ENCODE results near the gene OAS2.
A peak's percentile ranks its signal among the peaks of the same experiment; 100 is the strongest.

OAS2 gene

DNA sequence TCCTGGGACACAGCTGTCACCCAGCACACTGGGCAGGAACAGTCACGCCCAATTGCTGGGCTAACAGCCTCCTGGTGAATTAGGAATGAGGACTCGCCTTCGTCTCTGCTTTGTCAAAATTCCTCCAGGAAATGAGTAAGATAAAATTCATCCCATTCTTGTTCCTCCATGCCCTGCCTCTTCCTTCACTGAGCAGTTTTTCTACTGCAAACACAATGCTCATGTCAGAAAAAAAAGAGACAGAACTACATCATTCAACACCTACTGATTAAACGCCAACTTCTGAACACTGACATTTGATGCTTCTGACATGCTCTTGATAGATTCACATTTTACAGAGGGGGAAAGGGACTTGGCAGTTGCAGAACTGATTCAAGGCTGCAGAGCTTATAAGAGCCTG is 40.7 kb downstream of the OAS2 start:
- FAIRE-seq (no peak), DNase-seq (ENCODE audit: low spot score) (no peak)

DNA sequence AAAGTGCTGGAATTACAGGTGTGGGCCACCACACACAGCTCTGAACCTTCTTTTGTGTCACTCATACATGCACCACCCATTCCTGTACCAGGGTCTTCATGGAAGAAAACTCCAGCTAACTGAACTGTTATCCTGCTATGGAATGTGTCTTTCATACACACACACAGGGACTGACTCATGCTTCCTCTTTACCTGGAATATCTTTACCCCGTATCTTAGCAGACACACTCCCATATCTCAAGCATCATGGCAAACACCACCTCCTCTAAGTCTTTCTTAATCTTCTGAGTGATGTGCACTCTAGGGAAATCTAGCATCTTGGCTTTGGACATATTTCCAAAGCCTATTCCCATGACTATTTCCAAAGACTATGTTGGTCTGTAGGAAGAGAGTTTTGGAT is 43.2 kb downstream of the OAS2 start:
- FAIRE-seq (no peak), DNase-seq (ENCODE audit: low spot score) (no peak)

GRCh38 chr12:113022563-113023297 is 44.4 kb downstream of the OAS2 start:
- FAIRE-seq: no peak
- no peak for DNase-seq (ENCODE audit: low spot score)

GRCh38 chr12:113027726-113028125 is 49.4 kb downstream of the OAS2 start:
- DNase-seq (ENCODE audit: low spot score): no peak
- FAIRE-seq: no peak

DNA sequence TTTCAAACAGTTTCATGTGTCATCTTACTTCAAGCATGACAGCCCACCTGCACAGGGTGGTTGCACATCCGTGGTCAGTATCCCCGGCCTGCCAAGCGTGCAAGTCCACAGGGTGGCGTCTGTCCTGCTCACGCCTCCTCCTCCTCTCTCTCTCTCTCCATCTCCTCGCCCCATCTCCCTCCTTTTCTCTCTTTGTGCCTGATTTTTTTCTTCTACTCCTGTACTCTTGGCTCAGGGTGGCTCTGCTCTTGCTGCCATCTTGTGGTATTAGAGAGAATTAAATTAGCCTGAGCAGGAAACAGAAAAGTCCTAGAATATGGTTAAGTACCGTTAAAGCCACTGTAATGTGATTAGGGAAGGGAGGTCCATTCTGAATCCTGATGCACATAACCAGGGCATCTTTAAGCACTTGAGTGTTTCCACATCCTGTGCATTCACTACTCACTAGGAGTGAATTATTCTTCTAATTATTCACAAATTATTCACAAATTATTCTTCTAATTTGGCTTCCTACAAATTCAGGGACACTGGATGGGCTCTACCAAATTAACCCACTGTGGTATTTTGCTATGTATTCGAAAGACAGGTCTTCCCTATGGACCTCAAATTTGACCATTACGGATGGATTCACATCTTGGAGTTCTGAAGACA is 52.7 kb downstream of the OAS2 start:
- FAIRE-seq (no peak), DNase-seq (ENCODE audit: low spot score) (peak; percentile 39)

DNA sequence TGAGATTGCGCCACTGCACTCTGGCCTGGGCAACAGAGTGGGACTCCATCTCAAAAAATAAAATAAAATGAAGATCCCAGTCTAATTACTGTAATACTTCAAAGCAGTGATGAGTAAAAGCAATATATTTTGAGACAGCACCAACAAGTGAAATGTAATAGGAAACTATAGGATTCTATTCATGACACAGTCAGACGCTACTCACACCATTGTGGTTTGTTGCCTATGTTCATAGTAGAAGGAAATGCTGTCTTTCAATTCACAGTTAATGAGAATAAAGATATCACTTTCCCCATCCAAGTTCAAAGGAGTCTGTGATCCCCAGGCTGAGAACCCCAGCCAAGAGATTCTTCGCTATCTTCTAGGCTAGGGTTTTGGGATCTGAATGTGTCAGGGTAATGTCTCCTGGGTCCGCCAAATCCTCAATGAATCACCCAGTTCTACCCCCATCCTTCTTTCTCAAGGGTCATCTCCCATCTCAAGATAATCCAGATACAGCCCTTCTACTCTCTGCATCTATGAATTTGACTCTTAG is 61.7 kb downstream of the OAS2 start:
- FAIRE-seq (no peak), DNase-seq (ENCODE audit: low spot score) (no peak)

GRCh38 chr12:113040722-113041171 is 62.4 kb downstream of the OAS2 start:
- DNase-seq (ENCODE audit: low spot score): peak; percentile 64
- peak; percentile 67 for FAIRE-seq

DNA sequence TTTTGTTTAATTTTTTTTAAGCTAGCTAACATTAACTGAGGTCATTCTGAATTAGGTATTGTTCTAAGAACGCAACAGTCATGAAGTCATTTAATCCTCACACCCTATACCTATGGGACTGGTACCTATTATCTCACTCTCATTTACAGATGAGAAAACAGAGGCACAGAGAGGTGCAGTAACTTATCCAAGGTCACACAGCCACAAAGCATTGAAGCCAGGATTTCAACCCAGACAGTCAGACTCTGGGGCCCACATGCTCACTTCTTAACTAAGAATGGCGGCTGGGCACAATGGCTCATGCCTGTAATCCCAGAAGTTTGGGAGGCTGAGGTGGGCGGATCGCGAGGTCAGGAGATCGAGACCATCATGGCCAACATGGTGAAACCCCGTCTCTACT is 63.2 kb downstream of the OAS2 start:
- DNase-seq (ENCODE audit: low spot score): no peak
- FAIRE-seq: no peak

- FAIRE-seq: no peak
- DNase-seq (ENCODE audit: low spot score): no peak
Observed at GRCh38 chr12:113043240-113043639, 64.9 kb downstream of the OAS2 start.

- no peak for DNase-seq (ENCODE audit: low spot score)
- no peak for FAIRE-seq
Observed at GRCh38 chr12:113044516-113044915, 66.2 kb downstream of the OAS2 start.

GRCh38 chr12:113048716-113049127 is 70.4 kb downstream of the OAS2 start:
- DNase-seq (ENCODE audit: low spot score) (peak; percentile 42), FAIRE-seq (no peak)

GRCh38 chr12:113049976-113050742 is 71.8 kb downstream of the OAS2 start:
- DNase-seq (ENCODE audit: low spot score): peak; percentile 64

GRCh38 chr12:113050795-113051194 is 72.5 kb downstream of the OAS2 start:
- DNase-seq (ENCODE audit: low spot score) (no peak), FAIRE-seq (no peak)

More at GRCh38 chr12:113049976-113050742, 71.8 kb downstream of the OAS2 start:
- no peak for FAIRE-seq

GRCh38 chr12:113051759-113052158 is 73.4 kb downstream of the OAS2 start:
- FAIRE-seq (no peak), DNase-seq (ENCODE audit: low spot score) (no peak)

GRCh38 chr12:113052326-113052725 is 74.0 kb downstream of the OAS2 start:
- DNase-seq (ENCODE audit: low spot score): no peak
- no peak for FAIRE-seq

GRCh38 chr12:113054948-113055486 is 76.7 kb downstream of the OAS2 start:
- DNase-seq (ENCODE audit: low spot score): no peak
- no peak for FAIRE-seq

- no peak for FAIRE-seq
- no peak for DNase-seq (ENCODE audit: low spot score)
Observed at GRCh38 chr12:113055594-113056380, 77.5 kb downstream of the OAS2 start.

DNA sequence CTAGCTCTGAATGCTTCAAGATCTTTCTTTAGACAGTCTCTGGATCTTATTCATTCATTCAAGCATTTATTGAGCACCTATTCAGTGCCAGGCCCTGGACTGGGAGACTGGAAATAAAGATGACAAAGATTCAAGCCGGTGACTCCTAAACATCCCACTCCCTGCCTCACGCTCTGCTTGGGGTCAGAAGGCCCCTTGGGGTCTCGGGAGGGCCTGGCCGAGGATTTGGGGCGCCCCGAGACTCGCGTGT is 78.0 kb downstream of the OAS2 start:
- no peak for FAIRE-seq

DNA sequence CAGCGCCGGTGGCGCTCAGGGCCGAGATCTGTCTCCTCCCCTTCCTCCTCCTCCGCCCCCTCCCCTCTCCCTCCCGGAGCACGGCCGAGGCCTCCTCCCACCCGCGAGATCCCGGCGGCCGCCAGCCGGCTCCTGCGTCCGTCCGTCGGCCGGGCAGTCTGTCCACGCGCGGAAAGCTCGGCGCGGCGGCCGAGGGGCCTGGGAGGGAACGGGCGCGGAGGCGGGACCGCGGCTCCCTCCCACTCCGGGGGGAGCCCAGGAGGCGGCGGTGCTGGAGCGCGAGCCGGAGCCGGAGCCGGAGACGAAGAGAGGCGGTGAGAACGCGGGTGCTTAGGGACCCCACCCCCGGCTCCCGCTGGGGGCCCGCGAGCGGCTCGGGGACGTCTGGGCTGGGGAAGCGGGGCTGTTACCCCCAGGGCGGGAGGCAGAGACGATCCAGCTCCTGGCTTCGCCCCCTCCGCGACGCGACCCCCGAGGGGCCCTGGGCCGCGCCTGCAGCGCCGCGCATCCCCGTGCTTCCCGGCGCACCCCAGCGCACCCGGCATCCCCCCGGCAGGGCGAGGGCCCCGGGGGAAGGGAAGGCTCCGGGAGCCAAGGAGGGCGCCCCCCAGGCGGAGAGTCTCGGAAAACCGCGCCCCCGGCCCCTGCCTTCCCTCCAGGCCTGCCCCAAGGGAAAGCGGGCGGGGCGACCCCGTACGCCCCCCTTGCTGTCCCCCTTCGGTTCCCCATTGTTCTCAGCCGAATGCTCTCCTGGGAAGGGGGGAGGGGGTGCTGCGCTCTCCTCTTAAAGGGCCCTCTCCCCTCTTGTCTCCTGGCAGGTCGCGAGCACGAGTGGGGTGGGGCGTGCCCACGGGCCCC is 78.5 kb downstream of the OAS2 start, which contains the start of gene DTX1:
DTX1 (plus strand) TSS at position 100 of the 858 bp plus-strand sequence. CDS start 1,463 bp downstream, outside the sequence.
- DNase-seq (ENCODE audit: low spot score) (no peak), FAIRE-seq (no peak)

More for the DNA sequence above, 78.0 kb downstream of the OAS2 start:
- DNase-seq (ENCODE audit: low spot score): no peak
